ENCODE data around the gene UTP11.
A peak's percentile ranks its signal among the peaks of the same experiment; 100 is the strongest.

UTP11 gene

GRCh38 chr1:38047603-38048141 is 35.1 kb downstream of the UTP11 start:
- no peak for DNase-seq

GRCh38 chr1:38050397-38051078 is 38.0 kb downstream of the UTP11 start:
- no peak for DNase-seq

- no peak for DNase-seq
Observed at GRCh38 chr1:38051079-38051543, 38.6 kb downstream of the UTP11 start.

GRCh38 chr1:38052750-38053415 is 40.3 kb downstream of the UTP11 start:
- no peak for DNase-seq

GRCh38 chr1:38053416-38054091 is 41.0 kb downstream of the UTP11 start:
- DNase-seq, result peak in 1 of 2 donors; percentile 11

- no peak for DNase-seq
Observed at GRCh38 chr1:38055398-38055797, 42.9 kb downstream of the UTP11 start.

GRCh38 chr1:38055965-38056364 is 43.4 kb downstream of the UTP11 start:
- DNase-seq, result no peak

GRCh38 chr1:38059635-38060250 is 47.2 kb downstream of the UTP11 start:
- DNase-seq, result no peak

GRCh38 chr1:38060498-38060897 is 48.0 kb downstream of the UTP11 start:
- no peak for DNase-seq

GRCh38 chr1:38061290-38061689 is 48.8 kb downstream of the UTP11 start:
- no peak for DNase-seq

- DNase-seq, result no peak
Observed at GRCh38 chr1:38061883-38062328, 49.4 kb downstream of the UTP11 start.

GRCh38 chr1:38062361-38063288 is 50.1 kb downstream of the UTP11 start:
- no peak for DNase-seq

- no peak for DNase-seq
Observed at GRCh38 chr1:38063616-38064015, 51.1 kb downstream of the UTP11 start.

- DNase-seq, result peak in 1 of 2 donors; percentile 33
Observed at GRCh38 chr1:38064197-38064903, 51.8 kb downstream of the UTP11 start.

- DNase-seq, result no peak
Observed at GRCh38 chr1:38068220-38068979, 55.9 kb downstream of the UTP11 start.

- no peak for DNase-seq
Observed at GRCh38 chr1:38068980-38069340, 56.4 kb downstream of the UTP11 start.

GRCh38 chr1:38071312-38072256 is 59.0 kb downstream of the UTP11 start:
- peak in 1 of 2 donors; percentile 18 for DNase-seq

GRCh38 chr1:38072858-38073257 is 60.3 kb downstream of the UTP11 start:
- DNase-seq, result no peak
